ENCODE measurements around the gene IFT57. TPM values are rescaled to one million over a fixed set of nuclear protein-coding genes. Genes with fewer than 3 reads are reported as not detected.

The IFT57 gene
- polyA plus RNA-seq, 2 donors, result 6.2 to 14.3 TPM

GRCh38 chr3:108136561-108137459 lies 85.4 kb downstream of the IFT57 start:
- no peak overlapping the region for H3K4me3 ChIP-seq (ENCODE audit: low read depth in 1 of 2, low read length in 2 of 2)
- H3K27me3 ChIP-seq (ENCODE audit: control insufficient read depth in 1 of 2, insufficient read depth in 2 of 2, low read length in 2 of 2), result no peaks in the 10 kb centered on the region
- no peak overlapping the region for H3K27ac ChIP-seq (ENCODE audit: low read depth in 2 of 2, low read length in 1 of 2)
- H3K4me1 ChIP-seq (ENCODE audit: control insufficient read depth in 2 of 2, insufficient read depth in 2 of 2, low read length in 1 of 2), result peaks cover 0 to 4% of the 10 kb centered on the region in 2 donors
- WGBS, 2 donors, result 61 to 63% methylated on average over 13 of the region's 13 CpGs
- H3K36me3 ChIP-seq (ENCODE audit: control insufficient read depth in 2 of 2, insufficient read depth in 2 of 2, low read length in 1 of 2), result no peaks in the 10 kb centered on the region
- H3K9me3 ChIP-seq (ENCODE audit: control insufficient read depth in 2 of 2, insufficient read depth in 1 of 2, low read depth in 1 of 2, low read length in 1 of 2), result no peaks in the 10 kb centered on the region

- H3K27ac ChIP-seq (ENCODE audit: low read depth in 2 of 2, low read length in 1 of 2), result no peak overlapping the region
- no peak overlapping the region for H3K4me3 ChIP-seq (ENCODE audit: low read depth in 1 of 2, low read length in 2 of 2)
- WGBS, 2 donors, result 70 to 74% methylated on average over 1 of the region's 1 CpG
- H3K36me3 ChIP-seq (ENCODE audit: control insufficient read depth in 2 of 2, insufficient read depth in 2 of 2, low read length in 1 of 2), result no peaks in the 10 kb centered on the region
- H3K9me3 ChIP-seq (ENCODE audit: control insufficient read depth in 2 of 2, insufficient read depth in 1 of 2, low read depth in 1 of 2, low read length in 1 of 2), result no peaks in the 10 kb centered on the region
- peaks cover 3 to 5% of the 10 kb centered on the region in 2 donors for H3K4me1 ChIP-seq (ENCODE audit: control insufficient read depth in 2 of 2, insufficient read depth in 2 of 2, low read length in 1 of 2)
- no peaks in the 10 kb centered on the region for H3K27me3 ChIP-seq (ENCODE audit: control insufficient read depth in 1 of 2, insufficient read depth in 2 of 2, low read length in 2 of 2)
Observed at GRCh38 chr3:108134555-108134880, 87.7 kb downstream of the IFT57 start.

GRCh38 chr3:108133858-108134554 lies 88.2 kb downstream of the IFT57 start:
- 72 to 73% methylated on average over 5 of the region's 5 CpGs for WGBS, 2 donors
- H3K27ac ChIP-seq (ENCODE audit: low read depth in 2 of 2, low read length in 1 of 2), result no peak overlapping the region
- peaks cover 3 to 5% of the 10 kb centered on the region in 2 donors for H3K4me1 ChIP-seq (ENCODE audit: control insufficient read depth in 2 of 2, insufficient read depth in 2 of 2, low read length in 1 of 2)
- no peaks in the 10 kb centered on the region for H3K9me3 ChIP-seq (ENCODE audit: control insufficient read depth in 2 of 2, insufficient read depth in 1 of 2, low read depth in 1 of 2, low read length in 1 of 2)
- no peaks in the 10 kb centered on the region for H3K27me3 ChIP-seq (ENCODE audit: control insufficient read depth in 1 of 2, insufficient read depth in 2 of 2, low read length in 2 of 2)
- no peak overlapping the region for H3K4me3 ChIP-seq (ENCODE audit: low read depth in 1 of 2, low read length in 2 of 2)
- no peaks in the 10 kb centered on the region for H3K36me3 ChIP-seq (ENCODE audit: control insufficient read depth in 2 of 2, insufficient read depth in 2 of 2, low read length in 1 of 2)

GRCh38 chr3:108133048-108133369 lies 89.2 kb downstream of the IFT57 start:
- no peak overlapping the region for H3K27ac ChIP-seq (ENCODE audit: low read depth in 2 of 2, low read length in 1 of 2)
- no peaks in the 10 kb centered on the region for H3K9me3 ChIP-seq (ENCODE audit: control insufficient read depth in 2 of 2, insufficient read depth in 1 of 2, low read depth in 1 of 2, low read length in 1 of 2)
- H3K27me3 ChIP-seq (ENCODE audit: control insufficient read depth in 1 of 2, insufficient read depth in 2 of 2, low read length in 2 of 2), result no peaks in the 10 kb centered on the region
- H3K36me3 ChIP-seq (ENCODE audit: control insufficient read depth in 2 of 2, insufficient read depth in 2 of 2, low read length in 1 of 2), result no peaks in the 10 kb centered on the region
- no peak overlapping the region for H3K4me3 ChIP-seq (ENCODE audit: low read depth in 1 of 2, low read length in 2 of 2)
- H3K4me1 ChIP-seq (ENCODE audit: control insufficient read depth in 2 of 2, insufficient read depth in 2 of 2, low read length in 1 of 2), result peaks cover 3 to 5% of the 10 kb centered on the region in 2 donors

GRCh38 chr3:108131475-108132134 lies 90.6 kb downstream of the IFT57 start:
- Histone ChIP-seq H3K36me3 (ENCODE audit: control insufficient read depth in 2 of 2, insufficient read depth in 2 of 2, low read length in 1 of 2) (no peaks in the 10 kb centered on the region), H3K4me3 (ENCODE audit: low read depth in 1 of 2, low read length in 2 of 2) (no peak overlapping the region), H3K9me3 (ENCODE audit: control insufficient read depth in 2 of 2, insufficient read depth in 1 of 2, low read depth in 1 of 2, low read length in 1 of 2) (no peaks in the 10 kb centered on the region), H3K27me3 (ENCODE audit: control insufficient read depth in 1 of 2, insufficient read depth in 2 of 2, low read length in 2 of 2) (no peaks in the 10 kb centered on the region), H3K27ac (ENCODE audit: low read depth in 2 of 2, low read length in 1 of 2) (peak overlapping the region in 1 of 2 donors; percentile 81), H3K4me1 (ENCODE audit: control insufficient read depth in 2 of 2, insufficient read depth in 2 of 2, low read length in 1 of 2) (peaks cover 2 to 3% of the 10 kb centered on the region in 2 donors)
- WGBS, 2 donors, result 69% methylated on average over 9 of the region's 9 CpGs

- Histone ChIP-seq H3K4me1 (ENCODE audit: control insufficient read depth in 2 of 2, insufficient read depth in 2 of 2, low read length in 1 of 2) (peaks cover 2 to 3% of the 10 kb centered on the region in 2 donors), H3K36me3 (ENCODE audit: control insufficient read depth in 2 of 2, insufficient read depth in 2 of 2, low read length in 1 of 2) (no peaks in the 10 kb centered on the region), H3K4me3 (ENCODE audit: low read depth in 1 of 2, low read length in 2 of 2) (no peak overlapping the region), H3K27me3 (ENCODE audit: control insufficient read depth in 1 of 2, insufficient read depth in 2 of 2, low read length in 2 of 2) (no peaks in the 10 kb centered on the region), H3K27ac (ENCODE audit: low read depth in 2 of 2, low read length in 1 of 2) (no peak overlapping the region), H3K9me3 (ENCODE audit: control insufficient read depth in 2 of 2, insufficient read depth in 1 of 2, low read depth in 1 of 2, low read length in 1 of 2) (no peaks in the 10 kb centered on the region)
Observed at GRCh38 chr3:108130701-108131474, 91.3 kb downstream of the IFT57 start.

GRCh38 chr3:108130236-108130635 lies 92.0 kb downstream of the IFT57 start:
- Histone ChIP-seq H3K36me3 (ENCODE audit: control insufficient read depth in 2 of 2, insufficient read depth in 2 of 2, low read length in 1 of 2) (no peaks in the 10 kb centered on the region), H3K9me3 (ENCODE audit: control insufficient read depth in 2 of 2, insufficient read depth in 1 of 2, low read depth in 1 of 2, low read length in 1 of 2) (no peaks in the 10 kb centered on the region), H3K4me3 (ENCODE audit: low read depth in 1 of 2, low read length in 2 of 2) (no peak overlapping the region), H3K27me3 (ENCODE audit: control insufficient read depth in 1 of 2, insufficient read depth in 2 of 2, low read length in 2 of 2) (no peaks in the 10 kb centered on the region), H3K27ac (ENCODE audit: low read depth in 2 of 2, low read length in 1 of 2) (no peak overlapping the region), H3K4me1 (ENCODE audit: control insufficient read depth in 2 of 2, insufficient read depth in 2 of 2, low read length in 1 of 2) (peaks cover 3 to 8% of the 10 kb centered on the region in 2 donors)
- 86 to 89% methylated on average over 4 of the region's 4 CpGs for WGBS, 2 donors

GRCh38 chr3:108127301-108127988 lies 94.8 kb downstream of the IFT57 start:
- no peak overlapping the region for H3K4me3 ChIP-seq (ENCODE audit: low read depth in 1 of 2, low read length in 2 of 2)
- H3K36me3 ChIP-seq (ENCODE audit: control insufficient read depth in 2 of 2, insufficient read depth in 2 of 2, low read length in 1 of 2), result no peaks in the 10 kb centered on the region
- no peaks in the 10 kb centered on the region for H3K9me3 ChIP-seq (ENCODE audit: control insufficient read depth in 2 of 2, insufficient read depth in 1 of 2, low read depth in 1 of 2, low read length in 1 of 2)
- peak overlapping the region; percentile 10 to 68 for H3K27ac ChIP-seq (ENCODE audit: low read depth in 2 of 2, low read length in 1 of 2)
- peaks cover 3 to 12% of the 10 kb centered on the region in 2 donors for H3K4me1 ChIP-seq (ENCODE audit: control insufficient read depth in 2 of 2, insufficient read depth in 2 of 2, low read length in 1 of 2)
- 46 to 58% methylated on average over 9 of the region's 9 CpGs for WGBS, 2 donors
- no peaks in the 10 kb centered on the region for H3K27me3 ChIP-seq (ENCODE audit: control insufficient read depth in 1 of 2, insufficient read depth in 2 of 2, low read length in 2 of 2)

- Histone ChIP-seq H3K4me3 (ENCODE audit: low read depth in 1 of 2, low read length in 2 of 2) (no peak overlapping the region), H3K9me3 (ENCODE audit: control insufficient read depth in 2 of 2, insufficient read depth in 1 of 2, low read depth in 1 of 2, low read length in 1 of 2) (no peaks in the 10 kb centered on the region), H3K27ac (ENCODE audit: low read depth in 2 of 2, low read length in 1 of 2) (no peak overlapping the region), H3K36me3 (ENCODE audit: control insufficient read depth in 2 of 2, insufficient read depth in 2 of 2, low read length in 1 of 2) (no peaks in the 10 kb centered on the region), H3K4me1 (ENCODE audit: control insufficient read depth in 2 of 2, insufficient read depth in 2 of 2, low read length in 1 of 2) (peaks cover 0 to 11% of the 10 kb centered on the region in 2 donors), H3K27me3 (ENCODE audit: control insufficient read depth in 1 of 2, insufficient read depth in 2 of 2, low read length in 2 of 2) (no peaks in the 10 kb centered on the region)
- WGBS, 2 donors, result 81 to 98% methylated on average over 1 of the region's 1 CpG
Observed at GRCh38 chr3:108126348-108126747, 95.9 kb downstream of the IFT57 start.
